GM03348 (cell line): ENCODE results near the gene CLMP.

Experiments used
- DNase-seq: peaks from one replicate; pipeline ENCODE4 v3.0.0; 2012; ENCODE audit warnings: low spot score

The CLMP gene

DNA sequence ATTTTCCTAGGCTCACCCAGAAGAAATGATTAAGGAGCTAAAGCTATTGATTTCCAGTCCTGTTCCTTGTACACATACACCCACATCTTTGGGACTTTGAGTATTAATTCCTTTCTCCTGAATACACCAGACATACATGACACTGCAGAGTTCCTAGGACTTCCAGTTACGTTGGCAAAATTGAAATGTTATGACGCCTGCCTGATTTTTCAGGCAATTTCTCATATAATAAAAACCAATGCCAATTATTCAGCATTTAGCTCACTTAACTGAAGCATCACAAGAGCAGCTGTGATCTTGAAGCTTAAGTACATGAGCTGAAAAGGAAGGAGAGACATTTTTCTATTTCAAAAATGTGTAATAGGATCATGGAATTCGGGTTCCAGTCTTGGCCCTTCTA, 4.5 kb downstream of the CLMP start:
- no peak for DNase-seq

DNA sequence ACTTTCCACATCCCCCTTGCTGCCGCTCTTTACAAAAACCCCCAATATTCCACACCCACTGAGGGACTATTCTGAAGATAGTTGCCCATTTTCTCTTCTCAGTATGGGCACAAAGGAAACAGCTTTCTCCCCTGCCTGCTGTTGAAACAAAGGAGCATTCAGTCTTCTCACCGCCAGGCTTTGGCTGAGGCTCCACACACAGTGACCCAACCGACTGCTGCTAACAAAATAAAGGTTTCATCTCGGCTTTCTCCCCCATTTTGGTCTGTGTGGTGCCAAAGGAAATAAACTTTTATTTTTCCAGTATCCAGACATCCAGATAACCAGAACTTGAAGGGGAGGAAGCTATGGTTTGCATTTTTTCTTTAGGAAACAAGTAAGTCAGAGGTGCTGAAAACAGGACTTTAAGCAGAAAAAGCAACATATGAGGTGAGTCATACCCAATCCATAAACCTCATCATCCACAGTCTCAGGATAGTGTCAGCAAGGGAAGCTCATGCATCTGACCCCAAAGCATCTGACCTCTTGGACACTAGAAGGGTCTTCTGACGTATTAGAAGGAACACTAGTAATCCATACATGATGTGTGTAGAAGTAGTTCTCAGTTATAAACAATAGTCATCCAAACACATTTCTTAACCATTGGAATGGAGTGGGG, 6.4 kb downstream of the CLMP start:
- DNase-seq = no peak

DNA sequence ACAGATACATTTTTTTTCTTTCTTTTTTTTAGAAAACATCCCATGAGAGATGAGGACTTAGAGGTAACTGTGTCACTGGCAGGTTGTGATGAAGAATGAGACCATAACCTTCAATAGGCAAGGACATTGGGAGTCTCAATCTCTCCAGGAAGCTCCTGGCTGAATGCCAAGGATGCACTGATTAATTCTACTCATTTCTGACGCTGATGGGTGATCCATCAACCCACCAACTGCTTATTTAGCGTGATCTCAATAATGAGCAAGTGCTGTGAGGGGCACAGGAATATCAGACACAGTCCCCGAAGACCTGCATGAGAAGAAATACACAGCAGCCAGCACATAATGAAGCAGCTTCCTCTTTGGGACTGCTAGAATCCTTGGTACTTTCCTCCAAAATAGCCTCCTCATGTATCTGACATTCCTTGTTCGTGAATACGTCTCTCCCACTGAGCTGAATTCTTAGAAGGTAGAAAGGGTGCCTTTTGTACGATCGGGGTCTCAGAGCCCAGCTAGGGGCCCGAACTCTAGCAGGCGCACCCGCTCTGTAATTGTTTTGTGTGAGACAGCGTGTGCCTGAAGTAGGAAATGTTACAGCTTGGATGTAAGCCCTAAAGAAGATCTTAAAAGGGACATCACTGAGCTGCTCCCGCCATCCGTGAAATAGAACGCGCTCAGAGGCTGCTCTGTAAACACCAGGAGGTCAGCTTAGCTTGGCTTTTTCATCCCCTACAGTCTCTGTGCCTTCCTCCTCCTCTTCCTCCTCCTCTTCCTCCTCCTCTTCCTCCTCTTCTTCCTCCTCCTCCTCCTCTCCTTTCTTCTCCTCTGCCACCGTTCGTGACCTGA, 7.2 kb downstream of the CLMP start:
- no peak for DNase-seq

DNA sequence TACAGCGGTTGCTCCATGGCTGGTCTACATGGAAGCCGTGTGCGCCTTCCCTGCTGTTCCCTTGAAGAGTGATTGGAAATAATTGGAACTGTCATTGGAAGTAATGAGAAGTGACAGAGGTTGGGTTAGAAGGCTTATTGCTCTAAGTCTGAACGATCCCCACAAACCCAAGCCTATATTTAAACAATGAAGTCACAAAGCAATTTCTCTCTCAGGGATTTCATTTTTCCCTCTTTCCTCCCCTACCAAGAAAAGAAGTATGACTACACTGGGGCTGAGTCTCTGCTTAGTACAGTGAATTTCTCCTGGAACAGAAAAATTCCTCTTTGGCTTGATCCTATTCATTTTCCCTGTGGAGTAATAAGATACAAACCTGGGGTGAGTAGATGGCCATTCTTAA, 7.8 kb downstream of the CLMP start:
- no peak for DNase-seq

DNA sequence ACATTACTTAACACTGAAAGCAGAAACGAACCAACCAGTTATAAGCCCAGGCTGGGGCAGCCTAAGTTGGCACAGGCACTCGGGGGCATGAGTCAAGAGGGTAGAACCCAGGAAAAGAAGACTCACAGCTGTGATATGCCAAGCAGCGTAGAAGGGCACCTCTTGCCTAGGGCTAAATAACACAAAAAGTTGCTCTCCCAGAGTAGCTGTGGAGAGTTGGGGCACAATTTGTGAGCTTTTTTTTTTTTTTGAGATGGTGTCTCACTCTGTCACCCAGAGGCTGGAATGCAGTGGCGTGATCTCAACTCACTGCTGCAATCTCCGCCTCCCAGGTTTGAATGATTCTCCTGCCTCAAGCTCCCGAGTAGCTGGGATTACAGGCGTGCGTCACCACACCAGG, 8.8 kb downstream of the CLMP start:
- no peak for DNase-seq

DNA sequence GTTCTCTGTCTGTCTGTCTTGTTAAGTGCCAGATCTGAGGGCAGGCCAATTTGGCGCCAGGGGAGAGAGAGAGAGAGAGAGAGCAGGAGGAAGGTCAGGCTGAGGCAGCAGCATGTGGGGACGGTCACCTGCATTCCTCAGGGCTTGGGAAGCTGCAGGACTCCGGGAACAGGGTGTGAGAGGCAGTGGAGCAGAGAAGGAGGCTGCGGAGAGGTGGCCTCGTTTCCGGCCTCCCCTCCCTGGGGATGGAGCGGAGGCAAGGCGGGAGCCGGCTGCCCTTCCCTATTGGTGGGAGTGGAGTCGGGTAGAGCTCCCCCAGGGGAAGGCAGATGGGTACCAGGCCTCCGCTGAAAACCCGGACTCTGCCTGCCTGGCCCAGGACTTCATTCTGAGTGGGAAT, 9.7 kb downstream of the CLMP start:
- no peak for DNase-seq

DNA sequence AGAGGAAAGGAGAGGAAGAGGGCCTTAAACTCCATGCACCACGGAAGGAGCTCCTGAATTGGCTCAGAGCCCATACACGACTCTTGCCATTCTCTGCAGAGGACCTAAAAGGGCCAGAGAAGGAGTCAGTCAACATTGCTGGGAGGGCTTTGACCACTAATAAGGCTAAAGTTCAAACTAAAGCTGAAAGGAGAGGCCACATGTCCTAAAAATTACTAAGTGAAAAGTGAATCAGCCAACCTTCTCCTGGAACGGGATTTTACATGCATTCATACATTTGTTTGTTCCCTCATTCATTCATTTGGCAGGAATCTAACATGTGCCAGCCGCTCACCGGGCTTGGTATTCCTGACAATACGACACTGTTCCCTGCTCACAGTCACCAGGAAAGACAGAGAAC, 10.5 kb downstream of the CLMP start:
- DNase-seq = no peak

DNA sequence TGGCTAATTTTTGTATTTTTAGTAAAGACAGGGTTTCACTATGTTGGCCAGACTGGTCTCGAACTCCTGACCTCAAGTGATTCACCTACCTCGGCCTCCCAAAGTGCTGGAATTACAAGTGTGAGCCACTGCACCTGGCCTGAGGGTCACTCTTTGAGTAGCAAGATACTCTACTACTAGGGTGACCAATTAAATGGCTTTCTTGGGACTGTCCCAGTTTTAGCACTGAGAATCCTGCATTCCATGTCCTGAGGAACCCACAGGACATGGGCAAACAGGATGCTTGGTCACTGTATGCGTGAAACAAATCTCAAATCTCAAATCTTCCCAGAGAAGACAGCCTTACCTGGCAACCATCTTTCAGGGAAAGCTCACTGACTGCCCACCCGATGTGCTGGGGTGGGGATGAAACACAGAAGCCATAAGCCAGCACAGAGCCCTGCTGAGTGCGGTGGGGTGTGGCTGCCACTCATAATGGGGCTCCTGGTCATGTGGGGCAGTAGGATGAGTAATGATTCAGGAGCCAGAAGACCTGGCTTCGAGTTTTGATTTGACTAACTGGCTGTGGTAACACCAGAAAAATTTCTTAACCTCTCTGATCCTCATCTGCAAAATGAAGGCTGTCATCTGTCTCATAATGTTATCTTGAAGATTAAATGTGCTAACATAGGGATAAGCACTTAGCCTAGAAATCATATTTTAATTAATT, 11.5 kb downstream of the CLMP start:
- peak; percentile 53 for DNase-seq

DNA sequence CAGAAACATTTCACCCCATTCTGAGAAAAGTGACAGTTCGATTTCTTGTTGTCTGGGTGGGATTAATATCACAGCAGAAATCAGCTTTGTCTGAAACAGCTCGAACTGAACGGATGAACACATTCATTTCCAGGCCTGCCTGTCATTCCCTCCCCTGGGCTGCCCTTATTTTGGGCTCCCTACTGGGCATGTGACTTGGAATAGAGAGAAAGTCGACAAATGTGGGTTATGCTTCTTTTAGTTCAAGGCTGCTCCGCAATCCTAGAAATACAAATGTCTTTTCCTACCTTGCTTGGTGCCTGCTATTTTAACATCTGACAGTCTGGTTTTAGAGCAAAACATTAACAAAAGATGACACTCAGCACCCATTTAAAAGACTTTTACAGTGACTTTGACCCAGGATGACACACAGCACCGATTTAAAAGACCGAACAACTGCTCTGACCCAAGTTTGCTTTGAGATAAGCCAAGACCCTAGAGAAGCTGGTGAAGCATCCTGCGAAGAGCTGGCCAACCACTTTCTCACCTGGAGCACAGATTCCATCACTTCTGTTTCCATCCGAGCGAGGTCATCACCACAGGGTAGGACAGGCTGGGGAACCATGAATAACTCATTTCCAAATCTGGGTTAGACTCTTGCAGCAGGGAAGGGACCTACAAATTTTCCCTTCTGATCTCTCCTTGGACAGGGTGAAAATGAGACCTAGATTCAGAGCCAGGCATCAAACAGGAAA, 13.1 kb downstream of the CLMP start:
- DNase-seq = no peak

DNA sequence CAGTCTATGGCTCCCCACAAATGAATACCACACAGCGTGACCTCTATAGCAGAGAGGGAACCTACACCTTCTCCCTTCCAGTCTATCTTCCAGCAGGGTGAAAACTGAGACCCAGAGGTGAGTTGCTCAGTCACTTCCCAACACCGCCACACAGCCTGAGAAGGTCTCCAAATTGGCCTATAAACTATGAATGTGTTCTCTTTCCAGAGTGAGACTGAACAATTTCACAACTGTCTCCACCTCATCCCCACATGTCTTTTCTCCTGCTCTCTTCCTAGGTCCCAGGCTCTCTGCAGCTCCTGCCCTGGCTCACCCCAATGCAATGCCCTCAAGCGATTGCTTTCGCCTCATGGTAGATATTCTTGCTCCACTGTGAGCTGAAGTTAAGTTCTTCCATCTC, 14.0 kb downstream of the CLMP start:
- DNase-seq = no peak

DNA sequence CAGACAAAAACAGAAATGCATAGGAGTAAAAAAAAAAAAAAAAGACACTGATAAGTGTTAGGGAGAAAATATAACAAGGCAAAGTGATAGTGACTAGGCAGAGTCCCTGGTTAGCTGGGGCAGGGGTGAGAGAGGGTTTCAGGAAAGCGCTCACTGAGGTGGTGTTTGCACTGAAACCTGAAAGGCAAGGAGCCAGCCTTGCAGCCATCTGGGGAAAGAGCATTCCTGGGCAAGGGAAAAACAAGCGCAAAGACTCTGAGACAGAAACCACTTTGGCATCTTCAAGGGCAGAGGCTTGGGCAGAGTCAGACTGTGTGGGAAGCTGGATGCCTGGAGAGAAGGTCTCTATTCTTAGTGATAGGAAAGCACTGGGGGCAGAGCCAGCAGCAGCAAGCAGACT, 14.5 kb downstream of the CLMP start:
- no peak for DNase-seq

DNA sequence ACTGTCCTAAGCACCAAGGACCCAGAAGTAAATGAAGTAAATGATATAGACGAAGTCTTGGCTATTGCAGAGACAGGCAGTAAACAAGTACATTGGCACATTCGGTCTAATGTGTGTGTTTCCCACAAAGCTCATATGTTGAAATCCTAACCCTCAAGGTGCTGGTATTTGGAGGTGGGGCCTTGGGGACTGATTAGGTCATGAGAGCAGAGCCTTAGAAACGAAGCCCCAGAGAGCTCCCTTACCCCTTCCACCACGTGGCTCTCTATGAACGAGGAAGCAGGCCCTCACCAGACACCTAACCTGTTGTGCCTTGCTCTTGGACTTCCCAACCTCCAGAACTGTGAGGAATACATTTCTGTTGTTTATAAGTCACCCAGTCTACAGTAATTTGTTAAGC, 14.9 kb downstream of the CLMP start:
- DNase-seq = no peak

DNA sequence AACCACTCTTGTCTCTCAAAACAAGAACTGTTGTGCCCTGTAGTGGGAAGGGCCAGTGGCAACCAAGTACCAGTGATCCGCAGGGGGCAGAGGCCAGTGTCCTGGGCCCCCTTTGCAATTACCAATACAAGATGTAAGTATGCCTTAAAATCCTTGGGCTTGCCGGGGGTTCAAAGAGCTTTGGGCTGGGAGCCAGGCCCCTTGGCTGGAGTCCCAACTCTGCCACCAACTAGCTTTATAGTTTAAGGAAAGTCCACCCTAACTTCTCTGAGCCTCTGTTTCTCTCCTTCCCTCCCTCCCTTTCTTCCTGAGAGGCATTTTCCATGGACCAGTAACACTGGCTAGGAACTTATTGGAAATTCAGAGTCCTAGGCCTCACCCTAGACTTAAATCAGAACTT, 15.5 kb downstream of the CLMP start:
- no peak for DNase-seq

DNA sequence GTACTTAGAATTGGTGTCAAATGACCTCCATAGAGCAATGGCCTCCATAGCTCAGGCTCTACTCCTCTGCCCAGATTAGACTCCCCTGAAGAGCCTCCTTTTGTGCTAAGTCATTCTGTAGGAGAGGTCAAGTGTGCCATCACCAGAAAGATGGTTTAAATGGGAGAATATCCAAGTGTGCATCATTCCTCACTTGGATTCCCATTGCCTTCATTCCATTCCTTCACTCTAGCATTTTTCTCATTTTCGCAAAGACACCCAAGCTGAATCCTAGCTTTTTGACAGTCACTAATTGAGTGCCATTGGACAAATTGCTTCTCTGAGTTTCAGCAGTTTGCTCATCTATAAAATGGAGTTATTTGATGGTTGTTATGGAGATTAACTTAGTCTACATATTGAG, 16.9 kb downstream of the CLMP start:
- DNase-seq = no peak

DNA sequence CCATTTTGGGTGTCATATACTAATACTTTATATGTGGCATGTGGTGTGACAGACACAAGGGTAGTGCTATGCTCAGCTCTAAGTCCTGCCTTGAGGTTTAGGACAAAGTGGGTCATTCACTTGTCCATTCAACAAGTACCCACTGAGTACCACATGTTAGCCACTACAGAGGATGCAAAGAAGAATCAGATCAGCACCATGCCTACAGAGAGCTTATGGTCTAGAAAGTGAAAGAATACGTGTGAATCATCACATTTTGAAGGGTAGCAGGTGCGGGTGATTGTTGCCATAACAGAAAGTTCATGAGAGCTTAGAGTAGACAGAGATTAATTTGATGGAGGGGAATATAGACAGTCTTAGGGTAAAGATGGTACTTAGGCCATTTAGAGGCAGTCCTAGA, 18.3 kb downstream of the CLMP start:
- no peak for DNase-seq

DNA sequence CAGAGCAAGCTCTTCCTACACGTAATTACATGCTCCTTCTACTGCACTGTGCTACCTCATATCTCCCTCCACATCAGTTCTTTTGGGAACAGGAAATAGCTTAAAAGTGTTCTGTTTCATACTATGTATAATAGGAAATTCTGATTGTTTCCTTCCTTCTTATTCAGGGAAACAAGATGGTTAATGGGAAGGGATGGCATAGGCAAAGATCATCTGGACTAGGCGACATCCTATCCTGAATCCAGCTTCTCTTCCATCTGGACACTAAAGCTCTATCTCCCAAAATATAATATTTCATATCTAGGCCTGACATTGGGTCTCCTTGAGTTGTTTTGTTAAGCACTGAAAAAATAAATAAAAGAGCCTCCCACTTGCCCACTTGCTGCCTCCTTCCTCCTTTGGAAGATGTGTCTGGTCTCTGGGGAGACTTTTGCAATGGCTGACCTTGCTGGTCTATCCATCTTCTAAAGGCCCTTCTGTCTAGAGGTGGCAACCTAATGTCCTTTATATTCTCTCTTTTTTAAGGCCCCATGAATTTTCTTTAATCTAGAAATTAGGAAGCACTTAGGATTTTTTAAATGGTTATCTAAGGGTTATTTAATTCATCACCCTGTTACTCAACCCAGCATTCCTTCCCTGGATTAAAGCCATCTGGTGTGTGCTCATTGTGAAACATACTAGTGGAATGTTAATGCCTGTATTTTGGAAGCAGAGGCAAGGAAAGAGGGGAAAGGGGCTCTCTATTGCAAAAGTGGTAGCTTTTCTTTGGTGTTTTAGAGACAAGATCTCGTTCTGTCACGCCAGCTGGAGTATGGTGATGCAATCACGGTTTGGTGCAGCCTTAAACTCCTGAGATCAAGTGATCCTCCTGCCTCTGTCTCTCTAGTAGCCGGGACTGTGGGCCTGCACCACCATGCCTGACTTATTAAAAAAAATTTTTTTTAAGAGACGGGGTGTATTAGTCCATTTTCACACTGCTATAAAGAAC, 20.6 kb downstream of the CLMP start:
- DNase-seq = peak; percentile 84

DNA sequence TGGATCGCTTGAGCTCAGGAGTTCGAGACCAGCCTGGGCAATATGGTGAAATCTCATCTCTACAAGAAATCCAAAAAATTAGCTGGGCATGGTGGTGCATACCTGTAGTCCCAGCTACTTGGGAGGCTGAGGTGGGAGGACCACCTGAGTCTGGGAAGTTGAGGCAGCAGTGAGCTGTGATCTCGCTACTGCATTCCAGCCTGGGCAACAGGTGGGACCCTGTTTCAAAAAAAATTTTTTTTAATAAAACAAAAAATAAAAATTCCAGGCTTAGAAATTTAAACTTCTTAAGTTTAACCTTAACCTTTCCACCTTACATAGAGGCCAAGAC, 21.2 kb downstream of the CLMP start:
- no peak for DNase-seq

DNA sequence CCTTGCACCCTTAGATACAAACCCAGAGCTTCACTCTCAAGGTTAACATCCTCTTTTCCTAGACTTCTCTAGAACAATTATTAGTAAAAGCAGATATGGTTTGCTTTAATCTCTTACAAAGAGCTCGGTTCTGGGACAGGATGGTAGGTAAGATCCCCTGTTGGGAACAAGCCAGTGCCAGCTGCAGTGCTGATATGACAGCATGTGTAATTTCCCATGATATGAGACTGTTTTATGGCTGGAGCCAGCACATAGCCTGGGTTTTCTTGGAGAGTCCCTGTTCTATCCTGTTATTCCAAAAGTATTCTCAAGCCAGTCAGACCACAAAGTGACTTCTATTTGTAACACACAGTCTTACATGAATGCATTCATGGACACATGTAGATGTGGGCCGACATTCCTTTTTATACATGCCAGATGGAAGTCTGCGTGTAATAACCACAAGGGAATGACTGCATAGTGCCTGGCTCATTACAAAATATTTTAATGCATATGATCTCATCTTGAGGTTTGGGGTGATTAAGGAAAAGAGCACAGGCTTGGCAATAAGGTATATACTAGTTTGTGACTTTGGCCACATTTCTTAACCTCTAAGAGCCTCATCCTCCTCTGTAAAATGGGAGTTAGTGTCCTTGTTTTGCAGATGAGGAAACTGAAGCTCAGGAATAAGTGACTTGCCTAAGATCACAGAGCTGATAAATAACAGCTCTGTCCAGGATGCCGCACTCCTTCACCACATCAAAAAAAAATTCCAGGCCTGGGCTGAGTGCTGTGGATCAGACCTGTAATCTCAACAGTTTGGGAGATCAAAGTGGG, 21.8 kb downstream of the CLMP start:
- DNase-seq = peak; percentile 85

DNA sequence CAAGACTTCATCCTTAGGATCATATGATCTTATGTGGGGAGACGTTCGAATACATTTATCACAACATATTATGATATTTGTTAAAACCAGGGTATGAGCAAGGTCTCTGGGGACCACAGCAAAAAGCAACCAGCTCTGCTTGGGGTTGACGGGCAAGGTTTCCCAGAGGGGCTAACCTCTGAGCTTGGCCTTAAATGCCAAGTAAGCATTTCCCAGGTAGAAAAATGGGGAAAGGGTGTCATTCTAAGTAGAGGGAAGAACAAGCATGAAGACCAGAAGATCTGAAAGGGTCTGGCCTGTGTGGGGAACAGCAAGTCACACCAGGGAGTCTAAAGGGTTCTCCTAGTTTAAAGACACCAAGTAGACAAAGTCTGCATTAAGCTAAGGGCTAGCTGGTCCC, 24.1 kb downstream of the CLMP start:
- DNase-seq = no peak

DNA sequence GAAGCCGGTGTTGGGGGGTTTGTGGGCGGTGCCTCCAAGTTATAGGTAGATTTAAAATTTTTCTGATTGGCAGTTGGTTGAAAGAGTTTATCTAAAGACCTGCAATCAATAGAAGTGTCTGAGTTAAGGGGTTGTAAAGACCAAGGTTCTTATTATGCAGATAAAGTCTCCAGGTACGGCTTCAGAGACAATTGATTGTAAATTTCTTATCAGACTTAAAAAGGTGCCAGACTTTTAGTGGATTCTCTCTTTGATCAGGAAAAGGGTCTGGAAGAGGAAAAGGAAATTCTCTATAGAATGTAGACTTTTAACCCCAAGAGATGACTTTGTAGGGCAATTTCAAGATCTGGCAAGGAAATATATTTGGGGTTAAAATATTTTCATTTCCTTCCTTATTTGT, 25.2 kb downstream of the CLMP start:
- no peak for DNase-seq
